Activated T-cell treated with anti-CD3 and anti-CD28 coated beads, Interleukin-2, amount 50 U/mL, for 24 hours (primary cell): ENCODE measurements around the gene TNFRSF6B.
"Not testable (repeated sequence)": the region's sequence is repeated elsewhere in the genome, so short reads cannot be mapped to it uniquely, and the experiment has no call there.

Experiments
- DNase-seq: peaks from one replicate; pipeline ENCODE4 v3.0.0-alpha.2; 2020
- H3K27ac Mint-ChIP-seq: 2 replicates; pipeline ENCODE4 v1.8.0; 2020; ENCODE audit warnings: mild to moderate bottlenecking, mixed read lengths
- H3K27me3 Mint-ChIP-seq: 2 replicates; pipeline ENCODE4 v1.8.0; 2020; ENCODE audit warnings: mixed read lengths
- H3K36me3 Mint-ChIP-seq: 2 replicates; pipeline ENCODE4 v1.8.0; 2020; ENCODE audit warnings: low read depth, mixed read lengths
- H3K4me1 Mint-ChIP-seq: 2 replicates; pipeline ENCODE4 v1.8.0; 2020; ENCODE audit warnings: low read depth, mixed read lengths
- H3K4me3 Mint-ChIP-seq: 2 replicates; pipeline ENCODE4 v1.8.0; 2020; ENCODE audit warnings: mild to moderate bottlenecking, moderate library complexity, mixed read lengths
- H3K9me3 Mint-ChIP-seq: 2 replicates; pipeline ENCODE4 v1.8.0; 2020; ENCODE audit warnings: mixed read lengths

TNFRSF6B gene

GRCh38 chr20:63658749-63659187 is 37.7 kb upstream of the TNFRSF6B start:
- Mint-ChIP-seq H3K4me1 (peaks cover 42% of the 10 kb centered on the region), H3K36me3 (peaks cover 58% of the 10 kb centered on the region), H3K9me3 (no peaks in the 10 kb centered on the region), H3K4me3 (peak overlapping the region; percentile 97), H3K27ac (peak overlapping the region; percentile 99), H3K27me3 (no peaks in the 10 kb centered on the region)
- no peak for DNase-seq

GRCh38 chr20:63659370-63659769 is 37.1 kb upstream of the TNFRSF6B start:
- Mint-ChIP-seq H3K27ac (peak overlapping the region; percentile 99), H3K27me3 (no peaks in the 10 kb centered on the region), H3K4me3 (peak overlapping the region; percentile 97), H3K9me3 (no peaks in the 10 kb centered on the region), H3K36me3 (peaks cover 62% of the 10 kb centered on the region), H3K4me1 (peaks cover 36% of the 10 kb centered on the region)
- DNase-seq, result no peak

DNA sequence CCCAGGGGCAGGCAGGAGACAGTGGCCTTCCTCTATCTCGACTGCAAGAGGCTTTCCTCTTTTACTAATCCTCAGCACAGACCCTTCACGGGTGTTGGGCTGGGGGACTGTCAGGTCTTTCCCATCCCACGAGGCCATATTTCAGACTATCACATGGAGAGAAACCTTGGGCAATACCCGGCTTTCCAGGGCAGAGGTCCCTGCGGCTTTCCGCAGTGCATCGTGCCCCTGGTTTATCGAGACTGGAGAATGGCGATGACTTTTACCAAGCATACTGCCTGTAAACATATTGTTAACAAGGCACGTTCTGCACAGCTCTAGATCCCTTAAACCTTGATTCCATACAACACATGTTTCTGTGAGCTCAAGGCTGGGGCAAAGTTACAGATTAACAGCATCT is 36.3 kb upstream of the TNFRSF6B start:
- not testable (repeated sequence) for DNase-seq, H3K9me3 Mint-ChIP-seq, H3K27ac Mint-ChIP-seq, H3K27me3 Mint-ChIP-seq
- Mint-ChIP-seq H3K4me3 (peak overlapping the region; percentile 97), H3K4me1 (peaks cover 30% of the 10 kb centered on the region), H3K36me3 (peaks cover 69% of the 10 kb centered on the region)

DNA sequence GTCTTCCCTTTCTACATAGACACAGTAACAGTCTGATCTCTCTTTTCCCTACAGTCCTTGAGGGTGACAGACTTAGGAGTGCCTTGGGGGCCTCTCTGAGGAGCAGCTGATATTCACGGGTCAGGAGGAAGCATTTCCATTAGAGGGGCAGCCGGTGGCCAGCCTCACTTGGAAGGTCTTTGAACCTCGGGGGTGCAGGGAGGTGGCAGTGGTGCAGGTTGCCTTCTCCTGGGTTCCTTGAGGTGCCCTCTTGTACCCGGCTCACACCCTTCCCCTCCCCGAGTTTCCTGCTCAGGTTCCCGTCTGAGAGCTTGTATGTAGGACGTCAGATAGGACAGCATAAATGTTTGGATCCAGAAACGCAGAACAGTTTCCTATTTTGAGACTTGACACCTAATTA is 35.8 kb upstream of the TNFRSF6B start:
- H3K4me1 Mint-ChIP-seq, result peaks cover 30% of the 10 kb centered on the region
- H3K27me3 Mint-ChIP-seq, result no peaks in the 10 kb centered on the region
- H3K36me3 Mint-ChIP-seq, result peaks cover 74% of the 10 kb centered on the region
- no peak overlapping the region for H3K4me3 Mint-ChIP-seq
- no peaks in the 10 kb centered on the region for H3K9me3 Mint-ChIP-seq
- no peak for DNase-seq
- no peak overlapping the region for H3K27ac Mint-ChIP-seq

- H3K4me1 Mint-ChIP-seq, result peaks cover 30% of the 10 kb centered on the region
- peaks cover 79% of the 10 kb centered on the region for H3K36me3 Mint-ChIP-seq
- no peak overlapping the region for H3K27ac Mint-ChIP-seq
- H3K9me3 Mint-ChIP-seq, result no peaks in the 10 kb centered on the region
- no peak for DNase-seq
- H3K27me3 Mint-ChIP-seq, result no peaks in the 10 kb centered on the region
- H3K4me3 Mint-ChIP-seq, result no peak overlapping the region
Measured at GRCh38 chr20:63661108-63661507, 35.3 kb upstream of the TNFRSF6B start.

DNA sequence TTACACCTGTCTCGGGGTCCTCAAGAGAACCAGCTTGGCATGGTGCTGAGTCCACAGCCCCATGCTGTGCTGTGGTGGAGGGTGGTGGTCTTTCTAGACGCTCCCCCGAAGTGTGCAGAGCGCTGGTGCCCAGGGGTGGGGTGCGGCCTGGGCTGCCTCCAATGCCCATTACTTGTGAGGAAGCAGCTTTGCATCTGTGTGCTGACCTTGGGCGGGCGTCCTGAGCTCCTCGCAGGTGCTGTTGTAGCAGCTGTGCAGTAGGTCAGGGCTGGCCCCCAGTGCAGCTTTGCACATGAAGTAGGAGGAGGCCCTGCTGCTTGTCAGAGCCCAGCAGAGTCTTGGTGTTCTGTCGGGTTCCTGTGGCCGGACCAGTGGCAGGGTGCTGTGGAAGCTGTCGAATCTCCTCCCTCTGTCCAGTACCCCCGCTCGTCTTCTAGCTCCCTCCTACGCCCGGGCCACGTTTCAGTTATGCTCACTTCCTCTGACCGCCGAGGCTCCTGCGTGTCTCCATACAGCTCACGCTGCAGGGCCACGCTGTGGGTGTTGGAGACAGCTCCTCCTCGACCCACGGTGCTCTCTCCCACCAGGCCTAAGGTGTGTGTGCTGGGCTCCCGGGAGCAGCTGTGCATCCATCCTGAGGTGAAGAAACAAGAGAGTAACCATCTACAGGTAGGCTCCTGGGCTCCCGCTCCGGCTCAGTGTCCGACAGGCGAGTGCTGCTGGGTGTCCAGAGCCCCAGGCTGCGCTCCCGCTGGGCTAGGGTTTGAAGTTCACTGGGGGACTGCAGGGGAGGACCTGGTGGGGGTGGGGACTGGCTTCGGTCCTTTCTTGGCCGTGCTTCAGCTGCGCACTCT is 34.3 kb upstream of the TNFRSF6B start:
- no peak for DNase-seq
- H3K27ac Mint-ChIP-seq, result no peak overlapping the region
- no peak overlapping the region for H3K4me3 Mint-ChIP-seq
- no peaks in the 10 kb centered on the region for H3K9me3 Mint-ChIP-seq
- peaks cover 85% of the 10 kb centered on the region for H3K36me3 Mint-ChIP-seq
- H3K4me1 Mint-ChIP-seq, result peaks cover 27% of the 10 kb centered on the region
- H3K27me3 Mint-ChIP-seq, result no peaks in the 10 kb centered on the region

GRCh38 chr20:63662813-63663189 is 33.7 kb upstream of the TNFRSF6B start:
- no peak overlapping the region for H3K27ac Mint-ChIP-seq

DNA sequence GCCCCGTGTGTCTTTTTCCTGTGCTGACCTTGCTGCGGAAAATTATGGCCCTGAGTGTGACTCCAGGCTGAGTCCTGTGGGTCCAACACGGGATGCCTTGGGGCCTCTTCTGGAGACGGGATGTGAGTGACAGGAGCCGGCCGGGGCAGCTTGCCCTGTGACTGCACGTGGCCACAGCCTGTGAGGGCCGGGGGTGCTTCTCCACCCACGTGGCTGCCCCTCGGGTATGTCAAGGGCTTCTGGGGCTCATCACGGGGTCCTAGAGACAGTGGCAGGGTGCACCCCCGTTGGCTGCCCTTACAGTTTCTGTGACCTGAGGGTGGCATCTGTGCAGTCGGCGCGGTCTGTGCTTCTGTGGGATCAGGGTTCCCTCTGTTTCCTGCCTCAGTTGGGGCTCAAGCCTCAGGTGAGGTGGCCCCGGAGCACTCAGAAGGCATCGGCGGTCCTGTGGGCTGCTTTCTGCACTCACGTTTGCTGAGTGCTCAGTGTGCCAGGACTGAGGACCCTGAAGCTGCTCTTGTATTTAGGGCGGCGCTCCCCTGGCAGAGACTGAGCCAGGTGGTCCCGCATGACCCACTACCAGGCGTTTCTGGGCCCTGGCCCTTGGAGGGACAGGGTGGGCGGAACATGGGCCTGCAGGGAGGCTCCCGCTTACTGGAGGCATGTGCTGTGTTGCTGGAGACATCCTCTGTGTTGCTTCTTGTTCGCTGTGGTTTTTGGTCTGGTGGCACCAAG is 33.0 kb upstream of the TNFRSF6B start:
- peaks cover 92% of the 10 kb centered on the region for H3K36me3 Mint-ChIP-seq
- no peaks in the 10 kb centered on the region for H3K9me3 Mint-ChIP-seq
- H3K4me3 Mint-ChIP-seq, result no peak overlapping the region
- no peaks in the 10 kb centered on the region for H3K27me3 Mint-ChIP-seq
- H3K4me1 Mint-ChIP-seq, result peaks cover 17% of the 10 kb centered on the region
- no peak overlapping the region for H3K27ac Mint-ChIP-seq
- no peak for DNase-seq

More at GRCh38 chr20:63662813-63663189, 33.7 kb upstream of the TNFRSF6B start:
- Mint-ChIP-seq H3K9me3 (no peaks in the 10 kb centered on the region), H3K36me3 (peaks cover 91% of the 10 kb centered on the region), H3K27me3 (no peaks in the 10 kb centered on the region), H3K4me1 (peaks cover 21% of the 10 kb centered on the region), H3K4me3 (no peak overlapping the region)
- DNase-seq, result no peak

- no peak for DNase-seq
- Mint-ChIP-seq H3K27ac (no peak overlapping the region), H3K27me3 (no peaks in the 10 kb centered on the region), H3K4me3 (no peak overlapping the region), H3K4me1 (peaks cover 10% of the 10 kb centered on the region), H3K36me3 (peaks cover 92% of the 10 kb centered on the region), H3K9me3 (no peaks in the 10 kb centered on the region)
Measured at GRCh38 chr20:63664143-63664851, 32.2 kb upstream of the TNFRSF6B start.

DNA sequence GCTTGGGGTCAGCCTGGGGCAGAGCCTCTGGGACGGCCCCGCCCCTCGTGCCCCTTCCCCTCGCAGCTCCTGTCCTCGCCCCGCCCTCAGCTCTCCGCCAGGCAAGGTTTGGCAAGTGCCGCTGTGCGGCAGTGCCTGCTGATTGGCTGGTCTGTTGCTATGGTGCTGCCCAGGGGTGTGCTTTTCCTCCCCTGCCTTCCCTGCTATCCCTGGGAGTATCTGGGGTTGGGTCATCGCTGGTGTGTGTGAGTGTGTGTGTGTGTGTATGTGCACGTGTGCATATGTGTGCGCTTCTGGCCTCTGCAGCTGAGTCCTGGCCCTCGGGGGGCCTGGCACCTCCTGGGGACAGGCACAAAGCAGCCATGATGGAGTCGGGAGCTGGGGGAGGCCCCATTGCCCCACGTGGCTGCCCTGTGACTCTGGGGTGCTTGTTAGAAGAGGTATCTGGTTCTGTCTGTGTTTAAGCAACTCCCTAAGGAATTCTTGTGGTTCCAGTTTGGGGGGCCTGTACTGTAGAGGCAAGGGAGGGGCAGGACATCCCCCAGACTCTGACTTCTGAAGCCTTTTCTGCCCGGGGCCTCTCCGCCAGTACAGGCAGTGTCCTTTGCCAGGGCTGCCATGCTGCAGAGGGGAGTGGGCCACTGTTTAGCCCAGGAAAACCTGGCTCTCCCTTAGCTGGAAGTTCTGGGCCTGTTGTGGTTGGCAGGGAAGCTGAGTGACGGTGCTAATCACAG is 31.4 kb upstream of the TNFRSF6B start:
- H3K4me3 Mint-ChIP-seq, result no peak overlapping the region
- H3K9me3 Mint-ChIP-seq, result no peaks in the 10 kb centered on the region
- DNase-seq, result no peak
- peaks cover 86% of the 10 kb centered on the region for H3K36me3 Mint-ChIP-seq
- no peak overlapping the region for H3K27ac Mint-ChIP-seq
- peaks cover 3% of the 10 kb centered on the region for H3K4me1 Mint-ChIP-seq
- no peaks in the 10 kb centered on the region for H3K27me3 Mint-ChIP-seq

DNA sequence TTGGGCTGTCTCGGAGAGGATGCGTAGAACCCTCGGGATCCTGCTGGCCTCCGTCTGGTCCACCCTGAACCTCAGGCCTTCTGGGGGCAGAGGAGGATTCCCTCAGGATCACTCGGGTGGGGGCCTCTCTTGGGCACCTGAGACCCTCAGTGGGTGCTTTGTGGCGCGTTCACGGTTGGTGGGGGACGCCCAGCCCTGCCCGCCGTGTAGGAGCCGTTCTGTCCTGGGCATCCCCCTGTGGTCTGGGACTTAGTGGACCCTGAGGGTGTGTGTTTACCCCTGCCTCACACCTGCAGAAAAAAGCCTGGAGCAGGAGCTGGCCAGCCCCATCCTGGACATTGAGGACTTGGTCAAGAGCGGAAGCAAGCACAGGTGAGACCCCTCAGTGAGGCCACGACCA is 30.7 kb upstream of the TNFRSF6B start:
- Mint-ChIP-seq H3K27ac (no peak overlapping the region), H3K4me3 (no peak overlapping the region), H3K4me1 (no peaks in the 10 kb centered on the region), H3K36me3 (peaks cover 84% of the 10 kb centered on the region), H3K27me3 (no peaks in the 10 kb centered on the region), H3K9me3 (no peaks in the 10 kb centered on the region)
- DNase-seq, result no peak

DNA sequence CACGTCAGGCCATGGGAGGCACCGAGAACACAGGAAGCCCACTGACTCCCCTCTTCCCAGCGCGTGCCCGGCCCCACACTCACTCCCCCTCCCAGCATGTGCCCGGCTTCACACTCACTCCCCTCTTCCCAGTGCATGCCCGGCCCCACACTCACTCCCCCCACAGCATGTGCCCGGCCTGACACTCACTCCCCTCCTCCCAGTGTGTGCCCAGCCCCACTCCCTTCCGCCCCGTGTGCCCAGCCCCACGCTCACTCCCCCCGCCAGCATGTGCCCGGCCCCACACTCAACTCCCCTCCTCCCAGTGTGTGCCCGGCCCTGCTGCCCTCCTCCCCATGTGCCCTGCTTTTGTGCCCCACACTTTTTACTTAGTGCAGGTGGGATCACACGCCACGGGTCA is 28.6 kb upstream of the TNFRSF6B start:
- no peak overlapping the region for H3K4me3 Mint-ChIP-seq
- H3K9me3 Mint-ChIP-seq, result no peaks in the 10 kb centered on the region
- H3K27ac Mint-ChIP-seq, result no peak overlapping the region
- H3K4me1 Mint-ChIP-seq, result no peaks in the 10 kb centered on the region
- no peaks in the 10 kb centered on the region for H3K27me3 Mint-ChIP-seq
- no peak for DNase-seq
- H3K36me3 Mint-ChIP-seq, result peaks cover 69% of the 10 kb centered on the region

- DNase-seq, result no peak
- Mint-ChIP-seq H3K4me3 (no peak overlapping the region), H3K27ac (no peak overlapping the region), H3K4me1 (no peaks in the 10 kb centered on the region), H3K36me3 (peaks cover 69% of the 10 kb centered on the region), H3K9me3 (no peaks in the 10 kb centered on the region), H3K27me3 (no peaks in the 10 kb centered on the region)
Measured at GRCh38 chr20:63668351-63668750, 28.1 kb upstream of the TNFRSF6B start.

GRCh38 chr20:63671695-63672094 is 24.8 kb upstream of the TNFRSF6B start:
- not testable (repeated sequence) for H3K27me3 Mint-ChIP-seq, H3K4me1 Mint-ChIP-seq, H3K4me3 Mint-ChIP-seq, H3K27ac Mint-ChIP-seq, DNase-seq, H3K9me3 Mint-ChIP-seq
- H3K36me3 Mint-ChIP-seq, result peaks cover 71% of the 10 kb centered on the region
